AG04450 (cell line): Measurements from ENCODE around the gene STARD10. TPM values are rescaled to one million over a fixed set of nuclear protein-coding genes. Genes with fewer than 3 reads are reported as not detected.
"Not testable (repeated sequence)": the region's sequence is repeated elsewhere in the genome, so short reads cannot be mapped to it uniquely, and the experiment has no call there.

Experiments
- CTCF ChIA-PET: fragments of 300-600, 350-600 bp; formaldehyde crosslinking; extraction: SDS; loops from one replicate; lab custom pipeline; 2022; ENCODE audit warnings: antibody characterized with exemption, inconsistent platforms; lab: Charles Lee
- POLR2A ChIA-PET: fragments of 350-600 bp; formaldehyde crosslinking; extraction: SDS; loops from one replicate; lab custom pipeline; 2021; ENCODE audit warnings: antibody characterized with exemption, inconsistent platforms; lab: Yijun Ruan, JAX
- DNase-seq: peaks from one replicate; pipeline ENCODE4 v3.0.0-alpha.2; 2011; ENCODE audit warnings: low read depth, low spot score
- H3K27ac ChIP-seq: one replicate; pipeline ENCODE4 v1.5.1; 2012; ENCODE audit warnings: low read depth, low read length, control low read depth
- H3K27me3 ChIP-seq: one replicate; pipeline ENCODE4 v1.6.0; 2012; ENCODE audit warnings: low read length; ENCODE audit not compliant: control insufficient read depth, insufficient read depth
- H3K4me3 ChIP-seq: 2 replicates; pipeline ENCODE4 v1.5.1; 2011; ENCODE audit warnings: mild to moderate bottlenecking, low read depth, low read length, control low read depth
- H3K9me3 ChIP-seq: 2 replicates; pipeline ENCODE4 v1.5.1; 2012; ENCODE audit warnings: low read length; ENCODE audit not compliant: control insufficient read depth, insufficient read depth
- polyA plus RNA-seq: library from polyadenylated mRNA; depleted of rRNA; stranded (reverse); fragments of >200 nt; gene quantifications from 2 replicates; pipeline ENCODE4 v1.2.3, GENCODE V29; 2011
- TF ChIP-seq, protein P1 (sequence below): IDR thresholded peaks from 2 replicates; pipeline ENCODE4 v1.5.1; 2011; ENCODE audit warnings: low read depth, low read length, control low read depth, inconsistent platforms

STARD10 gene
- polyA plus RNA-seq, 1 experiment, result 38.4 TPM

DNA sequence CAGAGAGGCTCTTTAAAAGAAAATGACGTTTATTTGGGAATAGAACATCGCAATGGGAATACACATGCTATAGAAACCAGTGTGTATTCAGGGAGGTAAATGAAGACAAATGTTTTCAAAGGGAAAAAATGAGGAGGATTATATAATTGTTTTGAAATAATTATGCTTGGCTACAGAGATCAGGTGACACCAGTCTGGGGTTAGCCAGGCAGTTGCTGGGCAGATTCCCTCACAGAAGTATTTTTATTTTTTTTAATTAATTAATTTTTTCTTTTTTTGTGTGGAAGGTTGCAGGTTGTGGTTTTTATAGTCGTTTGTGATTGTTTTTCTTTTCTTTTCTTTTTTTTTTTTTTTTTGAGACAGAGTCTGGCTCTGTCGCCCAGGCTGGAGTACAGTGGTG, 5.6 kb upstream of the STARD10 start:
- Histone ChIP-seq H3K9me3 (no peaks in the 10 kb centered on the region; the same call in 1 of the 2 replicates), H3K27ac (no peak overlapping the region), H3K4me3 (no peak overlapping the region), H3K27me3 (no peaks in the 10 kb centered on the region)
- ChIA-PET CTCF (no interaction called here), POLR2A (no interaction called here)
- no peak for DNase-seq
- TF ChIP-seq, protein P1, sequence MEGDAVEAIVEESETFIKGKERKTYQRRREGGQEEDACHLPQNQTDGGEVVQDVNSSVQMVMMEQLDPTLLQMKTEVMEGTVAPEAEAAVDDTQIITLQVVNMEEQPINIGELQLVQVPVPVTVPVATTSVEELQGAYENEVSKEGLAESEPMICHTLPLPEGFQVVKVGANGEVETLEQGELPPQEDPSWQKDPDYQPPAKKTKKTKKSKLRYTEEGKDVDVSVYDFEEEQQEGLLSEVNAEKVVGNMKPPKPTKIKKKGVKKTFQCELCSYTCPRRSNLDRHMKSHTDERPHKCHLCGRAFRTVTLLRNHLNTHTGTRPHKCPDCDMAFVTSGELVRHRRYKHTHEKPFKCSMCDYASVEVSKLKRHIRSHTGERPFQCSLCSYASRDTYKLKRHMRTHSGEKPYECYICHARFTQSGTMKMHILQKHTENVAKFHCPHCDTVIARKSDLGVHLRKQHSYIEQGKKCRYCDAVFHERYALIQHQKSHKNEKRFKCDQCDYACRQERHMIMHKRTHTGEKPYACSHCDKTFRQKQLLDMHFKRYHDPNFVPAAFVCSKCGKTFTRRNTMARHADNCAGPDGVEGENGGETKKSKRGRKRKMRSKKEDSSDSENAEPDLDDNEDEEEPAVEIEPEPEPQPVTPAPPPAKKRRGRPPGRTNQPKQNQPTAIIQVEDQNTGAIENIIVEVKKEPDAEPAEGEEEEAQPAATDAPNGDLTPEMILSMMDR, result no peak

DNA sequence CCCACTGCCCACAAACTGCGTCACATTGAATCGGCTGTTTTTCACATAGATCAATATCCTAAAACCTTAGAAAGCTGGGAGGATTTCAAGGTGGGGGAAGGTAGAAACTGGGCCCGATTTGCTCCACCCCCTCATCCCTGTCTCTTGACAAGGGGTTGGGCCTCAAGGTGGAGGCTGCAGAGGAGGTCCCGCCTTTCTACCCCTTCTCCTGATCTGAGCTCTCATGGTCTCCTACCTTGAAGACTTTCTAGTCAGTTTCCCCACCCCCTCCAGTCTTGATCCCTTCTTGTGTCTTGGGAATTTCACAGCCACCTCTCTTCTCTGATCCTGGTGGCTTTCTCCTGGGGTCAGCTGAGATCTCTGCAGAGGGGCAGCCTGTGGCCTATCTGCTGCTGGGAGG, 4.5 kb upstream of the STARD10 start:
- Histone ChIP-seq H3K27ac (no peak overlapping the region), H3K4me3 (no peak overlapping the region), H3K9me3 (no peaks in the 10 kb centered on the region; the same call in 1 of the 2 replicates), H3K27me3 (no peaks in the 10 kb centered on the region)
- no peak for DNase-seq
- CTCF ChIA-PET, result interaction anchor here (1.3 to 3.1 kb wide), 2 partner anchors 12 to 74 kb away, joined by 3 to 11 read pairs; no protein-coding TSS in a partner anchor
- POLR2A ChIA-PET, result no interaction called here
- TF ChIP-seq, protein P1, result no peak

DNA sequence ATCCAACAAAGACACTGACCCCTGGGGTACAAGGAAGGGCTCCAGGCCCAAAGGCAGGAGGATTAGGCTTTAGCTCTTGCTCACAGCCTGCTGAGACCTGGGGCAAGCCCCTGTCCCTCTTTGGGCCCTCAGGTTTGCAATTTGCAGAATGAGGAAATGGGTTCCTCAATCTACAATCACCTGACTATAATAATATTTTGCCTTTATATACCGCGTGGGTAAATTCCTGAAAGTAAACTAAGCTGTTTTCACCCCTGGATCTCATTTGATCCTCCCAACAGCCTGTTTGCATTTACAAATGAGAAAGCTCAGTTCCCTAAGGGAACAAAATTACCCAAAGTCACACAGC, 797 bp downstream of the STARD10 start:
- Histone ChIP-seq H3K4me3 (peak overlapping the region; percentile 36; the same call in 1 of the 2 replicates), H3K9me3 (no peaks in the 10 kb centered on the region; the same call in 1 of the 2 replicates), H3K27me3 (no peaks in the 10 kb centered on the region), H3K27ac (peak overlapping the region; percentile 81)
- TF ChIP-seq, protein P1, result no peak
- ChIA-PET POLR2A (interaction anchor here (1.0 to 1.3 kb wide), 2 partner anchors 11 to 68 kb away, joined by 3 to 4 read pairs; no protein-coding TSS in a partner anchor), CTCF (interaction anchor here (0.7 to 3.6 kb wide), 14 partner anchors 10 to 385 kb away, joined by 3 to 73 read pairs (median 4); no protein-coding TSS in a partner anchor)
- DNase-seq, result no peak

DNA sequence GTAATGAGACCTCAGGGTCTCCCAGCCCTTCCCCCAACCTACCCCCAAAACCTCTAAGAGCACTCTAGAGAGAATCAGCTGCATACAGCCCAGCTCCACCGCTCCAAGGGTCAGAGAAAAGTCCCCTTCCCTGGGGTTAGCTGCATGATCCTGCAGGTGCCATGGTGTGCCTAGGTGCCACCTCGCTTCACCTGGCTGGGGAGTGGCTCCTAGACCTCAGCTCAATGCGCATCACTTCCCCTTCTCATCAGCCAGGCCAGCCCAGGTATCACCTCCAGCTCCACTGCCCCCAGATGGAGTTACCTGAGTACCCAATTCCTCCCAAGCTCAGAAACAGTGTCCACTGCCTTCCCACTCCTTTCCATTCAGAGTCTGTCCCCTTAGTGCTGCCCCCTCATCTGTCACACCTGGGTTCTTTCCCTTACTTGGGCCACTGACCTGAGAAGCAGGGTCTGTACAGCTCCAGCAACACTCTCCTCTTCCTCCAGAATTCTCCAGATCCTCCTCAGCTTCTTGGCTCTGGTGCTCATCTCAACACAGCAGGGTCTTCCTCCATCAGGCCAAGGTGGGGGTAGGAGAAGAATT, 1.3 kb downstream of the STARD10 start:
- DNase-seq, result no peak
- POLR2A ChIA-PET, result interaction anchor here (1.0 to 1.3 kb wide), 2 partner anchors 10 to 67 kb away, joined by 3 to 4 read pairs; no protein-coding TSS in a partner anchor
- TF ChIP-seq, protein P1, result no peak
- Histone ChIP-seq H3K4me3 (no peak overlapping the region), H3K27me3 (no peaks in the 10 kb centered on the region), H3K27ac (peak overlapping the region; percentile 81), H3K9me3 (no peaks in the 10 kb centered on the region; the same call in 1 of the 2 replicates)
- CTCF ChIA-PET, result interaction anchor here (0.7 to 3.6 kb wide), 15 partner anchors 10 to 385 kb away, joined by 3 to 73 read pairs (median 4); no protein-coding TSS in a partner anchor

DNA sequence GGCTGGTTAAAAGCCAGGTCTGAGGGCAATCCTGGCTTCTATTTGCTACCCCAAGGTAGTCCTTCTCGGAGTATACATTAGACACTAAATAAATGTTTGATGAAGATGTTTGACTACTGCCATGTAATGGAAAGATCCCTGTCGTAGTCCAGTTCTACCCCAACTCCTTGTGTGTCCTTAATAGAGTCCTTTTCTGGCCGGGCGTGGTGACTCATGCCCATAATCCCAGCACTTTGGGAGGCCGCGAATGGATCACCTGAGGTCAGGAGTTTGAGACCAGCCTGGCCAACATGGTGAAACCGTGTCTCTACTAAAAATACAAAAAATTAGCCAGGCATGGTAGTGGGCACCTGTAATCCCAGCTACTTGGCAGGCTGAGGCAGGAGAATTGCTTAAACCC, 2.6 kb downstream of the STARD10 start:
- CTCF ChIA-PET, H3K4me3 ChIP-seq, H3K9me3 ChIP-seq, DNase-seq, POLR2A ChIA-PET, H3K27ac ChIP-seq, H3K27me3 ChIP-seq: not testable (repeated sequence)
